Measurements from ENCODE around the gene SNCAIP. TPM values are rescaled to one million over a fixed set of nuclear protein-coding genes. Genes with fewer than 3 reads are reported as not detected.

The SNCAIP gene
- total and polyA plus RNA-seq, 2 of the 4 experiments (the other 2 are of a cell fraction) = 15.3 to 19.0 TPM

DNA sequence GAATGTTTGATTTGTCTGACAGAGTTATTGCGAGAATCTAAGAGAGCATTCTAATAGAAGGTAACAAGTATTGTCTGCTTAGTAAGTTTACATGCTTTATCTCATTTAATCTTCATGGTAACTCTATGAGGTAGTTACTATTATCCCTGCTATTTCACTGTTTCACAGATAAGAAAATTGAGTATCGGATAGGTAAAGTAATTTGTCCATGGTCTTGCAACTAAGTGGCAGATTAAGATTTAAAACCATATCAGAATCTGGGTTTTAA, 118.2 kb downstream of the SNCAIP start:
- no peak overlapping the region for H2BK15ac ChIP-seq (ENCODE audit: low read depth, low read length)
- no peaks in the 10 kb centered on the region for H3K79me1 ChIP-seq (ENCODE audit: low read depth in 1 of 2, low read length in 2 of 2)
- no peak overlapping the region for H2BK20ac ChIP-seq (ENCODE audit: low read depth, low read length)

More for the DNA sequence above, 118.2 kb downstream of the SNCAIP start:
- Histone ChIP-seq H3K9me1 (ENCODE audit: insufficient read depth, low read length) (peaks cover 3% of the 10 kb centered on the region; the same call in 1 of the 2 replicates), H3K4me1 (ENCODE audit: control insufficient read depth, insufficient read depth, low read length) (no peaks in the 10 kb centered on the region), H4K8ac (ENCODE audit: low read depth in 2 of 2, low read length in 2 of 2) (no peak overlapping the region), H2AFZ (replicated peaks; ENCODE audit: low read length, poor library complexity) (no peak overlapping the region), H3K18ac (ENCODE audit: low read depth, low read length) (no peak overlapping the region), H3K9ac (ENCODE audit: low read depth, low read length) (no peak overlapping the region), H4K91ac (ENCODE audit: insufficient read depth, low read depth, low read length) (no peak overlapping the region), H3K56ac (ENCODE audit: extremely low read depth, insufficient read depth, low read length) (no peak overlapping the region), H3K9me3 (ENCODE audit: control insufficient read depth, insufficient read depth, low read length) (no peaks in the 10 kb centered on the region), H2AK9ac (replicated peaks; ENCODE audit: low read depth, low read length, poor library complexity) (no peak overlapping the region), H3K23ac (ENCODE audit: low read depth, low read length) (no peak overlapping the region), H3K14ac (replicated peaks; ENCODE audit: low read depth, low read length) (no peak overlapping the region), H3K27me3 (ENCODE audit: control insufficient read depth, insufficient read depth, low read length) (no peaks in the 10 kb centered on the region), H3K27ac (ENCODE audit: insufficient read depth, low read length) (no peak overlapping the region), H3K4me2 (ENCODE audit: low read depth, low read length) (no peak overlapping the region), H2BK120ac (ENCODE audit: low read depth, low read length) (no peak overlapping the region), H2BK5ac (ENCODE audit: low read depth, low read length, poor library complexity, severe bottlenecking) (no peak overlapping the region), H3K36me3 (ENCODE audit: control insufficient read depth, insufficient read depth, low read length) (no peaks in the 10 kb centered on the region), H4K20me1 (ENCODE audit: insufficient read depth, low read length) (no peaks in the 10 kb centered on the region), H3K4me3 (ENCODE audit: insufficient read depth, low read depth, low read length) (no peak overlapping the region), H4K5ac (ENCODE audit: low read depth, low read length) (no peak overlapping the region), H2AK5ac (ENCODE audit: low read depth, low read length) (no peak overlapping the region), H3K4ac (ENCODE audit: low read depth, low read length) (no peak overlapping the region)
- dilution Hi-C loops (cut with HindIII; ENCODE audit: low sequenced_read_pairs, unreplicated experiment) = no loop called here
- in situ Hi-C loops (cut with MboI; ENCODE audit: low sequenced_read_pairs) = no loop called here
- DNase-seq = no peak
- TF ChIP-seq, protein P1, sequence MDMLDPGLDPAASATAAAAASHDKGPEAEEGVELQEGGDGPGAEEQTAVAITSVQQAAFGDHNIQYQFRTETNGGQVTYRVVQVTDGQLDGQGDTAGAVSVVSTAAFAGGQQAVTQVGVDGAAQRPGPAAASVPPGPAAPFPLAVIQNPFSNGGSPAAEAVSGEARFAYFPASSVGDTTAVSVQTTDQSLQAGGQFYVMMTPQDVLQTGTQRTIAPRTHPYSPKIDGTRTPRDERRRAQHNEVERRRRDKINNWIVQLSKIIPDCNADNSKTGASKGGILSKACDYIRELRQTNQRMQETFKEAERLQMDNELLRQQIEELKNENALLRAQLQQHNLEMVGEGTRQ (IDR thresholded peaks at IDR 0.05; ENCODE audit: low read depth, low read length) = no peak
- no peak for ATAC-seq (ENCODE audit: low read depth)
- no CpG with 5 or more reads among the region's 2 CpGs for WGBS, 2 experiments (ENCODE audit: extremely low coverage in 2 of 2, insufficient read length in 1 of 2)
- ChIA-PET CTCF (no interaction called here), POLR2A (ENCODE audit: unreplicated experiment) (no interaction called here)
- intact Hi-C loops (cut with micrococcal nuclease) = no loop called here
- BruUV-seq (replicated peaks) = no TSS peak

All from IMR-90 (cell line).